ENCODE results near the gene ADGRL3.
A peak's percentile ranks its signal among the peaks of the same experiment; 100 is the strongest.

The ADGRL3 gene

DNA sequence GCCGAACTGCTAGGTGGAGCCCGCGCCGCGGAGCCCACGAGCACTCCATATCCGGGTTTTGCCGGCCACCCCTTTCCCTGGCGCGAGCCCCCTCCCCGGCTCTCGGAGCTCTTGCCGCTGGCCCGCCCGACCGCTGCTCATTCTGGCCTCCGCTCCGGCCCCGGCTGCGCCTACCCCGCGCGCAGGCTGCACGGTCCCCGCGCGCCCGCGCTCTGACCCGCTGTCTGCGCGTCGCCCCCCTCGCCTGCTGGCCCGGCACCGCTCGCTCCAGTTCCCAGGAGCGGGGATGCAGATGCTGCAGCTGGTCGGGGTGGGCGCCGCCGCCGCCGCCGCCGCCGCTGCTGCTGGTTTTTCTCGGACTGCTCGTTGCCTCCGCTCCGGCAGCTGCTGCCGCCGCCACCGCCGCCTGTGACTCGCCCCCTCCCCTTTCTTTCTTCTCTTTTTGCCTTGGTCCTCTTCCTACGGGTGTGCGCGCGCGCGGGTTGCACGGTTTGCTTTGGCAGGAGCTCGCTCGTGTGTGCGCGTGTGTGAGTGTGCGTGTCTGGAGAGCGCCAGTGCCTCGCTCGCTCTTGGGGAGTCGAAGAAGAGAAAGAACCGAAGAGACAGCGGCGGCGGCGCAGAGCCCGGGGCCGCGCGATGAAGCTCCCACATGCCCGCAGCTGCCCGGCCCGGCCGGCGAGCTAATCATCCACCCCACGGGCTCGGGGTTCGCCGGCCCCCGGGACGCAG lies at the start of gene ADGRL3:
Gene ADGRL3 (plus strand): TSS at position 140 of the 729 bp plus-strand sequence.
- peak in 53 of 56 donors; percentile 6 to 86 (median 69) for DNase-seq

DNA sequence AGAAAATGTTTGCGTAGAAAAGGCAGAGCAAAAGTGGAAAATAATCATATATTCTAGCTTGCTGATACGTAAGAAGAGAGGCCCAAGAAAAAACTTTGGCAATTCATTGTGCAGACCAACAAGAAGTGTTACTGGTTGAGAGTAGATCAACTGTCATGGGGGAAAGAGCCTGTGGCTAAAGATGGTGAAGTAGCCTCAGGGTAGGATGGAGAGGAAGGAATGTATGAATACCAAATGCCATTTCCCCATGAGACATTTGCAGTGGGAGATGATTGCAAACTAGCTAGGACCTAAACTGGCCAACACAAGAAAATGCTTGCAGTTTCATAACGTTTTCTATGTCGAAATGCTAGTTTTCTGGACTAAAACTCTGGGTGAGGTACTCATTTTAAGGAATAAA lies 47.7 kb upstream of the ADGRL3 start:
- no peak for DNase-seq

DNA sequence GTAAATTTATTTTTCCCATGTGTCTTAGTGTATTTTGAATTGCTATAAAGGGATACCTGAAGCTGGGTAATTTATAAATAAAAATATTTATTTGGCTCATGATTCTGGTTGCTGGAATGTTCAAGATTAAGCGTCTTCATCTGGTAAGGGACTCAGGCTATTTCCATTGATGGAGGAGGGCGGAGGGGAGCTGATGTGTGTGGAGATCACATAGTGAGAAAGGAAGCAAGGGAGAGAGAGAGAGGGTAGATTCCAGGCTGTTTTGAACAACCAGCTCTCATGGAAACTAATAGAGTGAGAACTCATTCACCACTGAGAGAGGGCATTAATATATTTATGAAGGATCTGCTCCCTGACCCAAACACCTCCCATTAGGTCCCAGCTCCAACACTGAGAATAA lies 39.6 kb upstream of the ADGRL3 start:
- DNase-seq: no peak

DNA sequence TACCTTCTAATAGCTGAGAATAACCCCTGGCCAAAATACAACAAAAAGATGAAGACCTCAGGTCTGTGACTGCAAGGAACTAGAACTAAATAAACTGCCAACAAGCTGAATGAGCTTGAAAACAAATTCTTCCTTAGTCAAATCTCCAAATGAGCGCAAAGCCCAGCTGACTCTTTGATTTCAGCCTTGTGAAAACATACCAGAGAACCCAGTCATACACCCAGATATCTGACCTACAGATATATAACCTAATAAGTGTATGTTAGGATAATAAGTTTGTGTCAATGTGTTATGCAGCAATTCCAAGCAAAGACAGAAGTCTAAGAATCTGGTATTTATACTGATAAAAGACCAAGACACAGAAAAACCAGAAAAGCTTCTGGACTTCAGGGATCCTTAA lies 38.0 kb upstream of the ADGRL3 start:
- DNase-seq: no peak

DNA sequence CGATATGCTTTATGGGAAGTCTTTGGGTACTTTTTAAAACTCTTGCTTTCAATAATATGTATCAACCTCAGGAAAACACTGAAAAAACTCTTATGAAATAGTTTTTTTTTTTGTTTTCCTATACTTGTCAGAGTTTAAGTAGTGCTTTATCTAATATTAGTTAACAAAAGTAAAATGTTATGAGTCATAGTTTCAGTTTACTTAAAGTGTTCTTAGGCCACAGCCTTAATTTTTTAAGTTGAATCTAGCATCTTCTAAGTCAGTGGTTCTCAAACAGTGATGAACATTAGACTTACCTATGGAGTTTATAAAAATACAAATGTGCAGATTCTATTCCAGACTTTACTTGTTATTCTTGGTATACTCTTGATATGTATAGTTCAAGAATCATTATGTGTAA lies 26.3 kb upstream of the ADGRL3 start:
- DNase-seq: no peak

DNA sequence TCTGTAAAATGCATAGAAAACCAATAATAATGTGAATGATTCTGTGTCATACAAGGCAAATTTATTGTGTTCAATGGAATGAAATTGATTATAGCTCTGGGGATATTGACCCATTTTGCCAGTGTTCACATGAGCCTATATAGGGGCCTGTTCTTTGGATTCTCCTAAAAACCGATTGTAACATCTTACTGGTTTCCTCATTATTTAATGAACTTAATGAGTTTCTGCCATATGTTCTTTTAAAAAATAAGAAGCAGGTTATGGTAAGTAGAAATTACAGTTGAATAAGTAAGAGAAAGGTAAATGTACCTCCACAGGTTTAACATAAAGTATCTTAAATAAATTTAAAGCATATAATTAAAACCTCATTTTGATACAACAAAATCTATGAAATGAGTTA lies 24.6 kb upstream of the ADGRL3 start:
- DNase-seq: no peak

DNA sequence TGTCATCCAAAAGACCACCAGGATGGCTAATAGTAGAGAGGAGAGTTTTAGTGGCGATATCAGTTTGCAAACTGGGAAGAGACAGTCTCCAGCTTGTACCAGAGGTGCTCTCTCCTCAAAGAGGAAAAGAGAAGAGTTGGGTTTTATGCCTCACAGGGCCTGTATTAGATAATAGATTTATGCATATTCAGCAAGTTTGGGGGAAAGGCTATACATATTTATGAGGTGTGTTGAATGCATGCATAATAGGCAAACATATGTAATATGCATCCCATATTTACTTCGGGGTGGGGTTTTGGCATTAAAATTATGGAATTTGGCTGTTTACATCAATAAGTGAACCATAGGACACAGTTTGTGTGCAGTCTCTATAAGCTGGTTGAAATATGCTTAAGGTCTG lies 22.8 kb upstream of the ADGRL3 start:
- no peak for DNase-seq

DNA sequence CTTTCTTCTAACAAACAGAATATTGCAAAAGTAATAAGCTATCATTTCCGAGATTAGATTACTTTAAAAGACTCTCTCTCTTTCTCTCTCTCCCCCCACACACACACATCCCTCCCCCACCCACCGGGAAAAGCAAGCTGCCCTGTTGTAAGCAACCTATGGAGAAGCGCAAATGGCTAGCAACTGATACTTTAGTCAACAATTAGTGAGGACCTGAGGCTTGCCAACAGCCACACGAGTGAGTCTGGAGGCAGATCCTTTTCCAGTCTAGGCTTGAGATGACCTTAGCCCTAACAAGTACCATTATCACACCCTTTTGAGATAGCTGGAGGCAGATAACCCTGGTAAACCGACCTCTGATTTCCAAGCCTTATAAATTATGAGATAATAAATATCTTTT lies 19.7 kb upstream of the ADGRL3 start:
- DNase-seq: no peak

DNA sequence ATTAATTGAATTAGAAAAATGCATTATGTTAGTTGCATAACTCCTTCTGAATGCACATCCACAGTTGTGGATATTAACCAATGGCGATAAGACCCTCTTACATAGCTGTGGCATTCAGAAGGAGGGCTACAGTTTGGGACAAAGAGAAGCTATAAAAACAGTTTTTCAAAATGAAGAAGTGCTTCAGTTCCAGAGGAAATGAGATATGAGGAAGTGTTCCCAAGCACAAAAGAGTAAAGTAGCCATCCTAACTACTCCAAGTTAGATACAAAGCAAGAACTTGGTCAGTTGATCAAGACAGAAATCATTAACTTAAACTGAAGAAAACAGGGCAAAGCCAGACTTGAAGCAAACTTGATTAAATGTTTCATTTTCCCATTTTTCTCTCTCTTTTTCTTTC lies 17.2 kb upstream of the ADGRL3 start:
- no peak for DNase-seq

DNA sequence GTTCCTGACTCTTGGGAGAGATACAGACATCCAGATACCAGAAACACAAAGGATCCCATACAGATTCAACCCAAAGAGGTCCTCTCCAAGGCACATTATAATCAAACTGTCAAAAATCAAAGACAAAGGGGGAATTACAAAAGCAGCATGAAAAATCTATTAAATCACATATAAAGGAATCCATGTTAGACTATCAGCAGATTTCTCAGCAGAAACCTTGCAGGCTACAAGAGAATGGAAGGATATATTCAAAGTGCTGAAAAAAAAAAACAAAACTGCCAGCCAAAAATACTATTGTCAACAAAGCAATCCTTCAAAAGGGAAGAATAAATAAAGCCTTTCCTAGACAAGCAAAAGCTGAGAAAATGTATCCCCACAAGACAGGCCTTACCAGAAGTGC lies 14.8 kb upstream of the ADGRL3 start:
- DNase-seq: no peak

DNA sequence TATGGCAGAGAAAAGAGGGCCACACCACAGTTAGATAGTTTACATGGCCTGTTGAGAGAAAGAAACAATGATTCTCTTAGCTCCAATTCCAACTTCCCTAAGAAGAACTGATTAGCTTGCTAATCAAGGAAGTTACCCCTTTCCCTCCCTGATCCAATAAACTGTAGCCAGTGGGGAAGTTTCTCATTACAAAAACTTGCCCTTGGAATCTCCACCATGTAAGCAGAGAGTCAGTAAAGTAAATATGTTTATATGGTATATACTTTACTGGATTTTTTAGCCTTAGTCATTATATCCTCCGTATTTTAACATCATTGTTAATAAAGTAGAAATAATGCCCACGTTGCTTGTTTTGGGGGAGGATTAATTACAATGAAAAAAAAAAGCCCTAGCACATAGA lies 7.7 kb upstream of the ADGRL3 start:
- no peak for DNase-seq

DNA sequence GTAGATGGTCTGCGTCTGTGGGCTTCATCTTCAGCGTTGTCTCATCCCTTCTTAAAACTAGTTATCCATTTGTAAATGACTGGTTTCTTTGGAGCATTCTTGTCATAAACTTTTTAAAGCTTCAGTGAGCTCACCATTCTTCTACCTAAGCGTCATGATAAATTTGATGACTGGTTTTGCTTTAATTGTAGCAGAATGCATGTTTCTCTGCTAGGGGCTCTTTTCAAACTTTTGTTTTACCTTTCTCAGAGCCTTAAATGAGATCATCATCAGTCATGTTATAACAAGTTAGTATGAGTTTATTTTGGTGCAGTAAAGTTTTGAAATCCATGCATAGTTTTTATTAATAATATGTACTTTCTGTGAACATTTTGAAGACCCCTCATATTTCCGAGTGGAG lies 6.3 kb upstream of the ADGRL3 start:
- no peak for DNase-seq

DNA sequence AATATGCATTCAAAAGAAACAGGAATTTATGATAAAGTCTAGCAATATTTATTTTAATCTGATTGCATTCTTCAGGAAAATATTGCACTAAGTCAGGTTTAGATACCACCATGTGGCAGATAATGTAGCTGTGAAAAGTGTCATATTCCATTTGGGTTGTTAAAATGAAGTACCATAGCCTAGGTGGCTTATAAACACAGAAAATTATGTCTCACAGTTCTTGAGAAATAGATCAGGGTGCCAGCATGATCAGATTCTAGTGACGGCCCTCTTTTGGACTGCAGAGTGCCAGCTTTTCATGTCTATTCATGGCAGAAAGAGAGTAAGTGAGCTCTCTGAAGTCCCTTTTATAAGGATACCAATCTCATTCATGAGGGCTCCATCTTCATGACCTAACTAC lies 5.6 kb upstream of the ADGRL3 start:
- no peak for DNase-seq

DNA sequence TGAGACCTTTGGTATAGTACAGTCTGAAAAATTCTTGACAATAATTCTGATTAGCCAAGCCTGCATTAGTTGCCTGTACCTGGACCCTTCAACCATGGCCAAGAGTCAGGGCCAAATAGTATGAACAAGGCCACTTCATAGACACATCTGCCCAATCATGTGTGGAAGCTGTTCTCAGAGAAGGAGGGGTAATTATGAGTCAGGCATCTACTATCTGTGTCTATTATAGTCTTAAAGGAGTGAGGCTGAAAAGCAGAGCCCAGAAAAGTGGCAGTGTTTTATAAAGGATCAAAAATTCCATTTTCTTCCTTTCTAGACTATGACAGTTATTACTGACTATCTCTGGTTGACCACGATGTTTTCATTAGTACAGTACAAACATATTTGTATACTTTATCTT lies 5.0 kb upstream of the ADGRL3 start:
- DNase-seq: no peak

DNA sequence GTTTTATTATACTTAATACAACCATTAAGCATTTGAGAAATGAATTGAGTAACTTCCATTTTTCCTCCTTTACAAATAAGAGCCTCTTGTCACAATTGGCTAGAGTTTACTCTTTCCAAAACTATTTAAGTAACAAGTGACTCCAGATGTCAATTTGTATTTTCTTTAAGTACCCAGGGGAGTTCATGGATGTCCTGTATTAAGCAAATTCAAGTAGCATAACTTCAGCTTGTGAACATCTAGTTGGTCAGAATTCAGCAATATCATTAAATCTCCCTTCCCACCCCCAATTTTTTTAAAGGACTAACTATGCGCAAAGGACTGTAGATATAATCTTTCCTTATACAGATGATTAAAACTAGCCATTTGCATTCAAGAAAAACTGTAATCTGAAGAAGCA lies 1.4 kb upstream of the ADGRL3 start:
- DNase-seq: no peak

DNA sequence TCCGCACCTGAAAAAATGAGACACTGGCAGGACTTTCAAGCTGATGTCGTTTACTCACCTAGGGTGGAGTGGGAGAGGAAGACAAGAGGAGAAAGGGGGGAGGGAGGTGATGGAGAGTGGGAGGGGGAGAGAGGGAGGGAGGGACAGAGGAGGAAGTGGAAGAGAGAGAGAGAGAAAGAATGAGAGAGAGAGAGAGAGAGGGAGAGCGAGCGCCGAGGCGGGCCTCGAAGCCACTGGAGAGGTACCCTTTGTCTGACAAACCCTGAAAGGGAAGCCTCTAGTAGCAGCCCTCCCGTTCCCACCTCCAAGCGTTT lies 296 bp upstream of the ADGRL3 start:
- no peak for DNase-seq

DNA sequence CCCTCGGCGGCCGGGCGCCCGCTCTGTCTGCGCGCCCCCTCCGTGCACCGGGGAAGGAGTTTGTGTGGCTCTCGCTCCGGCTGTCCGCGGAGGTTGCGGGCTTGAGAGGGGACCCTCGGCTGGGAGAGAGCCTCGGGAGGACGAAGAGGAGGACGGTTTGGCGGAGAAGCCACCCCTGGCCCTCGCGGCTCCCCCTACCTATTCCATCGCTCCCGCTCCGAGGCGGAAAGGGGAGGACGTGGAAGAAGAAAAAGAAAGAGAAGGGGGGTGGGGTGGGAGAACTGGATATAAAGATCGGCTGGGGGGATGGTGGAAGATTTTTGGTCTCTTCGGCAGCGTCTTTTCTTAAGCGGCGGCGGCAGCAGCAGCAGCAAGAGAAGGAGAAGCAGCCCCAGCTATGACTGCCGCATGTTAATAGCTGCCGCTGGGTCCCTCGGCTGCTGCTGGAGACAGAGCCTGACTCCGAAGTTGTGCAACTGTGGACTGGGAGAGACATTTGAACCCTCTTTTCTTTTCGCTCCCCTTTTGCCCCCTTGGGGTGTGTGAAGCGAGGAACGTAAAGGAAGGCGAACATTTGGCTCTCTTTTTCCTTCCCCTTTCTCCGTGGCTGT lies 895 bp downstream of the ADGRL3 start:
- DNase-seq: peak in 38 of 56 donors; percentile 8 to 76 (median 44)

DNA sequence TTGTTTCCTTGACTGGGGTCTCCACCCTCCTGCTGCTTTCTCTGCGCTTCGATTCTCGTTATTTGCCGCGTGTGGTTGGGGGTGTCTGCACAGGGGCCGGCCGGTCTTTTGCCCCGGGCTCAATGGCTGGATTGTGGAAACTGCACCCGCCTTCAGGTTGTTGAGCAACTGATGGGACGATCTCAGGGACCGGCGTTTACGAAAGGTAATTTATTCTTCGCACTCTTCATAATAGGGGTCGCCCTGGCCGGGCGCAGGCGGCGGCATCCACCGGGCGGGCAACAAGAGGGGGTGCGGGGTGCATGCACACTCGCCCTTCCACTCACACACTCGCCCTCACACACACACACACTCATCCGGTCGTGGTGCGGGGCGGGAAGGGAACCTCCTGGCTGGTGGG lies 1.4 kb downstream of the ADGRL3 start:
- DNase-seq: peak in 18 of 56 donors; percentile 9 to 70 (median 55)

DNA sequence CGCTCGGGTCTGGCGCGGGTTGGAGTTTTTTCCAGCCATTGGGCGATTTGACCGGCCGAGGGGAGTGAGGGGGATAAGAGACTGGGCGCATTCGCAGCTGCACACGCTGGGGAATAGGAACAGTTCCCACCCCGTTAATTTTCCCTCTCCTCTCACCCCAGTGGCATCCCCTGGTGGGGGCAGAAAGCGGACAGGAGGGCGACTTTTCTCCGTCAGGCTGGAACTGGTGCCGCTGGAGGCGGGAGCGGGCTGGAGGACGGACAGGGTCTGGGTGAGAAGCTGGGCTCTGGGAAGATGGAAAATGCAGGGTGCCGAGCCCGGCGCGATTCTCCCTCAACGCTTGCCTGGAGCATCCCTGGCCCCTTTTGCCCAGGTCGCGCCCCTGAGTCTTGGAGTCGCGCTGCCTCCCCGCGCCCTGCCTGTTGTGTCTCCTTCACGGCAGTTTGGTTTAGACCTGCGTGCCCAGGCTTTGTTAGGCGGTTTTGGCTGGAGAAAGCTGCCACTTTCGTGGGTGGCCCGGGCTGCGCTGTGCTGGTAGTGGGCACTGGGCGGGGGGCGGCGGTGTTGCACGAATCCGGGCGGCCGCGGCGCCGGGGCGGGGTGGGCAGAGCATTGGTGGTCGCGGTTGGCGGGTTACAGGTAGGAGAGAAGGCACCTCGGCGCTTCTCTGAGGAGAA lies 2.0 kb downstream of the ADGRL3 start:
- peak in 42 of 56 donors; percentile 12 to 70 (median 50) for DNase-seq

DNA sequence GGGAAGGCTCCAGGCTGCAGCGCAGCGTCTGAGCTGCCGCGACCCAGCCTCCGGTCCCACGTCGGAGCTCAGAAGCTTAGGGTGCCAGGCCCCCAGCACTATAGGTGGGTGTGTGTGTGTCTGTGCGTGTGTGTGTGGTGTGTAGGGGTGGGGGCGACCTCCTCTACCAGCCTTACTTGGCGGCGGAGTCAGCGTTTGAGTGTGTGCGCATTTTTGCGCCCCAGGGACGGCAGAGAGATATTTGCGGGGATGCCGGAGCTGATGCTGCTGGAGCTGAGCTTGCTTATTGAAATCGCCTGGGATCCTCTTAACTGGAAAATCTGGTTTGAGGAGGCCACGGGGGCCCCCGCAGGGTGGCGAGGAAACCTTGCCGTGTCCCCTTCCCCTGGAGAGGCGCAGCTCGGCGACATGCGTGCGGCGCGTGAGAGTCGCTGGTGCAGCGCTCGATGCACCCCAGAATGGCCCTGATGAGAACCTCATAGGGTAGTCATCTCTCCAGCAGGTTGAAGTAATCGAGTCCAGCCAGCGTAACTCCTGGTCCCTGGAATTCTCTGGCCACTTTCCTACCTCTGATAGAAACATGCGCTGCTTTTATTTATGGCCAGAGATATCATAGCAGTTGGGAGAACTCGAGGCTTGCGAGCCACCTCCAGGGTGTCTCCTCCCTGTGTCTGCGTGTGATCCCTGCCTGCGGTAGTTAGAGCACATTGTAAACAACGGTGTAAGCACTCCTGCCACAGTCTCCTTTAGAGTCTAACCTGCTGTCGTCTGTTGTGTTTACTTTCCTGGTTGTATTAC lies 2.7 kb downstream of the ADGRL3 start:
- DNase-seq: peak in 40 of 56 donors; percentile 4 to 76 (median 50)

DNA sequence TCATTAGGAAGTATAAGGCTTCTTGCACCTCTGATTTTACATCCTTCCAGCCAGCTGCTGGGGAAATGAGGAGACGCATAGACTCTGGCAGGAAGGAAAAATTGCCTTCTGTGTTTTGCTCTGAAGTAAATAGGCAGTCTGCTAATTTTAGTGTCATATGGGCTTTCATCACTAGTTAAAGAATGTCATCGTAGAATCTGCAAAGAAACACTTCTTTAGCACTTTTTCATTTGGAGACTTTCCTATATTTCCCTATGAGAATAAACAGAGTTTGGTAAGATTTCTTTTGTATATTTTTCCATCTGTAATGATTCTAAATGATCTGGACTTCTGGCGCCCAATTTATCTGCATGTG lies 3.3 kb downstream of the ADGRL3 start:
- DNase-seq: no peak

DNA sequence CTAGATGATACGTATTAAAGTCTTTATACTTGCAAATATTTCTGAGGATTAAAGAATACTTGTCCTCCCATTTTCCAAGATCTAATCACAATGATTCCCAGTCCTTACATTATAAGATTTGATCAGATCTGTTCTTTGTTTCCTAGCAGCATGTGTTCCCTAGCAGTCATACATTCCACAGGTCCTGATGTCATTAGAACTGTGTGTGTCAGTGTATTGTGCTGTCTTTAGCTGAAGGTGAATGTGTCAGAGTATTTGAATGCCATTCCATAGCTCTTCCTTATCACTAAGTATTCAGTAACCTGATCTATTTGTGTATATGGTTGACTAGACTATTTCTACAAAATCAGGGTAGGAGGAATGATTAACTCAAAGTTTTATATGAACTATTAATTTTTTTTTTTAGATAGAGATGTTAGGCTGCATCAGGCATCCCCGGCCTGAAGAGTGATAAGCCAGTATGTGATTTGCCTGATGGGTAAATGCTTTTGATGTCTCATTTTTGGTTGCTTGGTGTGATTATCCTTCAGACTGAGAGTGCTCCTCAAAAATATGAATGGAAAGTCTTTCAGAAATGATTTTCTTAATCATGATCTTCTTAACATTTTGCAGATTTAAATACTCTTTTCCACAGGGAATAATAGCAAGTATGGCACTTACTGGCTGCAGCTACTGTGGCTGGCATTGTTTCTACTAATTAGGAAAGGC lies 4.4 kb downstream of the ADGRL3 start:
- no peak for DNase-seq
